Measurements from ENCODE around the gene RXRB.
"Not testable (repeated sequence)": the region's sequence is repeated elsewhere in the genome, so short reads cannot be mapped to it uniquely, and the experiment has no call there.

Gene RXRB

GRCh38 chr6:33163540-33163939 is 36.9 kb downstream of the RXRB start:
- DNase-seq (ENCODE audit: low spot score) = no peak

- DNase-seq (ENCODE audit: low spot score) = peak; percentile 95
Measured at GRCh38 chr6:33161354-33162331, 38.8 kb downstream of the RXRB start.

GRCh38 chr6:33160728-33161344 is 39.6 kb downstream of the RXRB start:
- peak; percentile 80 for DNase-seq (ENCODE audit: low spot score)

- DNase-seq (ENCODE audit: low spot score) = no peak
Measured at GRCh38 chr6:33160096-33160495, 40.4 kb downstream of the RXRB start.

GRCh38 chr6:33156964-33157363 is 43.5 kb downstream of the RXRB start:
- no peak for DNase-seq (ENCODE audit: low spot score)

- DNase-seq (ENCODE audit: low spot score) = no peak
Measured at GRCh38 chr6:33156561-33156960, 43.9 kb downstream of the RXRB start.

- no peak for DNase-seq (ENCODE audit: low spot score)
Measured at GRCh38 chr6:33154349-33154748, 46.1 kb downstream of the RXRB start.

GRCh38 chr6:33151050-33151449 is 49.4 kb downstream of the RXRB start:
- no peak for DNase-seq (ENCODE audit: low spot score)

- not testable (repeated sequence) for DNase-seq (ENCODE audit: low spot score)
Measured at GRCh38 chr6:33150560-33150959, 49.9 kb downstream of the RXRB start.

GRCh38 chr6:33147807-33148666 is 52.4 kb downstream of the RXRB start:
- peak; percentile 78 for DNase-seq (ENCODE audit: low spot score)

GRCh38 chr6:33144373-33144772 is 56.1 kb downstream of the RXRB start:
- DNase-seq (ENCODE audit: low spot score) = no peak

Data from GM03348 (cell line).